GM12891 (cell line): Measurements from ENCODE around the gene C10orf95.

Experiments
- POLR2A ChIP-seq: IDR thresholded peaks from 2 replicates; pipeline ENCODE4 v1.6.1; 2011; ENCODE audit warnings: low read depth, low read length, control low read depth
- POLR2AphosphoS5 ChIP-seq: IDR thresholded peaks from 2 replicates; pipeline ENCODE4 v1.6.1; 2011; ENCODE audit warnings: low read depth, low read length, control low read depth
- POU2F2 ChIP-seq: IDR thresholded peaks from 2 replicates; pipeline ENCODE4 v1.6.1; 2011; ENCODE audit warnings: low read depth, mild to moderate bottlenecking, control low read depth, low read length, moderate library complexity
- SPI1 ChIP-seq: IDR thresholded peaks from 2 replicates; pipeline ENCODE4 v1.6.1; 2011; ENCODE audit warnings: low read depth, low read length, control low read depth
- TAF1 ChIP-seq: IDR thresholded peaks from 2 replicates; pipeline ENCODE4 v1.6.1; 2011; ENCODE audit warnings: low read depth, low read length, control low read depth

GRCh38 chr10:102426803-102427287 is 24.5 kb downstream of the C10orf95 start:
- no peak for TF ChIP-seq POLR2A
- TF ChIP-seq TAF1, result no peak
- TF ChIP-seq POLR2AphosphoS5, result no peak
- no peak for TF ChIP-seq POU2F2
- TF ChIP-seq SPI1, result no peak
